ENCODE results near the gene GALNTL6. TPM values are rescaled to one million over a fixed set of nuclear protein-coding genes. Genes with fewer than 3 reads are reported as not detected.

The GALNTL6 gene
- total and polyA plus RNA-seq, 7 experiments from 2014 or later = not detected

DNA sequence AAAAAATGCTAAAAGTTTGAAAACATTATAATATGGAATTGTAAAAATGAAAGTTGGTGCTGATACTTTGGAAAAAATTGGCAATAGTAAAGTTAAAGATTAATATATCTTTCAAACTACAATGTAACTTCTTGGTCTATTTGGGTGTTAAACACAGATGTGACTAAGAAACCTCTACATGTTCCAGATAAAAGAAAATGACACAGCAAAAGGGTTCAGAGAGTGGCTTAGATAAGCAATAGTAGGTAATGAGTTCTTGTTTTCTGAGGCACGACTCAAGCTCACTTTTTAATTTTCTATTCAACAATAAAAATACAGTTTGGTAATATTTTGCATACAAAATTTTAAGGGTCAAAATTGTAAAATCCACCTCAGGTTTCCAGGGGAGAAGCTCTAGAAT is 292.7 kb downstream of the GALNTL6 start:
- no peak overlapping the region for H3K27ac Mint-ChIP-seq
- no peak overlapping the region for H3K4me3 ChIP-seq (ENCODE audit: low read length)
- ChIA-PET CTCF (no interaction called here), POLR2A (no interaction called here)
- H3K9me3 ChIP-seq (ENCODE audit: control insufficient read depth in 2 of 3, low read length in 3 of 3) = peaks cover 0 to 3% (median 0%) of the 10 kb centered on the region in 3 experiments
- no peaks in the 10 kb centered on the region for H3K27me3 Mint-ChIP-seq
- H3K4me3 Mint-ChIP-seq = no peak overlapping the region
- no peaks in the 10 kb centered on the region for H3K27me3 ChIP-seq (ENCODE audit: control insufficient read depth in 2 of 2, insufficient read depth in 2 of 2, low read length in 2 of 2)
- intact Hi-C loops (cut with micrococcal nuclease) = no loop called here
- no peaks in the 10 kb centered on the region for H3K4me1 Mint-ChIP-seq
- H3K9me3 Mint-ChIP-seq = peaks cover 0 to 28% (median 3%) of the 10 kb centered on the region in 11 donors
- H3K36me3 ChIP-seq (ENCODE audit: control insufficient read depth in 2 of 3, insufficient read depth in 3 of 3, low read length in 3 of 3) = no peaks in the 10 kb centered on the region
- no peaks in the 10 kb centered on the region for H3K36me3 Mint-ChIP-seq
- ATAC-seq (no peak), DNase-seq (no peak)
- no peaks in the 10 kb centered on the region for H3K4me1 ChIP-seq (ENCODE audit: control insufficient read depth in 2 of 2, insufficient read depth in 2 of 2, low read length in 2 of 2)
- H3K27ac ChIP-seq (ENCODE audit: low read depth, low read length) = no peak overlapping the region

DNA sequence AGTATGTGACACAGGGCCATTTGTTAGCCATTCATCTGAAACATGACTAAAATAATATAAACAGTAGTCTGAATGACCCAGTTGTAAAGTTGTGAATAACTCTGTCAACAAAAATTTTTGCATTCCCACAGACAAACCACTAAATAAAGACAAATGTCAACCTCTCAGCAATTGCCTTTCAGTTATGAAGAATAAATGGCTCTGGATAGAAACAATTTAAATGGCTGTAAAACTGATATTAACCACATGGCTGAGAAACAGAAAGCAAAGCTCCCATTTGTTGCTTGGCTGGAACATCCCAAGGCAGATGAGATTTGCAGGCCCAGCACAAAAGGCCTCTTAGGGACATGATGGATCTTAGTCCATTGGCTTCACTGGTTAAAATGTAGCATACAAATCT is 296.3 kb downstream of the GALNTL6 start:
- Histone ChIP-seq H3K4me1 (ENCODE audit: control insufficient read depth in 2 of 2, insufficient read depth in 2 of 2, low read length in 2 of 2) (no peaks in the 10 kb centered on the region), H3K27ac (ENCODE audit: low read depth, low read length) (no peak overlapping the region), H3K9me3 (ENCODE audit: control insufficient read depth in 2 of 3, low read length in 3 of 3) (no peaks in the 10 kb centered on the region), H3K4me3 (ENCODE audit: low read length) (no peak overlapping the region), H3K27me3 (ENCODE audit: control insufficient read depth in 2 of 2, insufficient read depth in 2 of 2, low read length in 2 of 2) (no peaks in the 10 kb centered on the region), H3K36me3 (ENCODE audit: control insufficient read depth in 2 of 3, insufficient read depth in 3 of 3, low read length in 3 of 3) (no peaks in the 10 kb centered on the region)
- DNase-seq = no peak
- no peaks in the 10 kb centered on the region for H3K36me3 Mint-ChIP-seq
- H3K27ac Mint-ChIP-seq = no peak overlapping the region
- no peaks in the 10 kb centered on the region for H3K4me1 Mint-ChIP-seq
- peaks cover 0 to 18% (median 0%) of the 10 kb centered on the region in 11 donors for H3K9me3 Mint-ChIP-seq
- intact Hi-C loops (cut with micrococcal nuclease) = no loop called here
- no peak for ATAC-seq
- ChIA-PET CTCF (no interaction called here), POLR2A (no interaction called here)
- no peak overlapping the region for H3K4me3 Mint-ChIP-seq
- no peaks in the 10 kb centered on the region for H3K27me3 Mint-ChIP-seq

DNA sequence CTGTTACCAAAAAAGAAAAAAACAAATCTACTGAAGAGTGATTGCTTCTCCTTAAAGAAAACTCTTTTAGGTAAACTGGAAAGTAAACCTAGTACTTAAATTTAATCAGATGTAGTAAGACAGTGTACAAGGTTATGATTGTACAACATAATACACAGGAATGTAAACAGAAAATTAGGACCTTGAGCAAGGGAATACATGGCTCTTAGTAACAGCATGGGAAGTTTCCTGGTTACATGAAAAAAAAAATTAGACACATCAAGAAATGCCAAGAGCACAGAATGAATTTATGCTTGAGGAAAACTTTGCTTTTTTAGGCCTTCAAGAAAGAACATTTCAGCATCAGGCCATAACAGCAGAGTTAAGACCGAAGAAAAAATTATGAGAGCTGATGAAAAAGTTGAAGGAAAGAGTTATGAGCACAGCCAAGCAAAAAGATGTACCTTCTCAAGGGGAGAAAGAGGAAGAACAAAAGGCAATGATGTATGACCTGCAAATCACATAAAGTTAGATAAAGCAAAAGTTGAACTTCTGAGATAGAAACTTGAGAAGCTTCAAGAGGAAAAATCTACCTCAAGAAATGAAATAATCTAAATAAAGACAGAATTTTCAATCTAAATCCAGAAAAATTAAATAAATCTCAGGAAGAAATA is 311.6 kb downstream of the GALNTL6 start:
- DNase-seq (no peak), ATAC-seq (no peak)
- H3K4me1 Mint-ChIP-seq = no peaks in the 10 kb centered on the region
- no peaks in the 10 kb centered on the region for H3K36me3 ChIP-seq (ENCODE audit: control insufficient read depth in 2 of 3, insufficient read depth in 3 of 3, low read length in 3 of 3)
- H3K27ac ChIP-seq (ENCODE audit: low read depth, low read length) = no peak overlapping the region
- no peak overlapping the region for H3K4me3 ChIP-seq (ENCODE audit: low read length)
- H3K9me3 ChIP-seq (ENCODE audit: control insufficient read depth in 2 of 3, low read length in 3 of 3) = no peaks in the 10 kb centered on the region
- H3K27ac Mint-ChIP-seq = no peak overlapping the region
- no peaks in the 10 kb centered on the region for H3K27me3 ChIP-seq (ENCODE audit: control insufficient read depth in 2 of 2, insufficient read depth in 2 of 2, low read length in 2 of 2)
- no peaks in the 10 kb centered on the region for H3K36me3 Mint-ChIP-seq
- H3K4me1 ChIP-seq (ENCODE audit: control insufficient read depth in 2 of 2, insufficient read depth in 2 of 2, low read length in 2 of 2) = no peaks in the 10 kb centered on the region
- intact Hi-C loops (cut with micrococcal nuclease) = no loop called here
- no peaks in the 10 kb centered on the region for H3K27me3 Mint-ChIP-seq
- POLR2A ChIA-PET = no interaction called here
- CTCF ChIA-PET = no interaction called here
- peaks cover 0 to 21% (median 3%) of the 10 kb centered on the region in 11 donors for H3K9me3 Mint-ChIP-seq
- no peak overlapping the region for H3K4me3 Mint-ChIP-seq

DNA sequence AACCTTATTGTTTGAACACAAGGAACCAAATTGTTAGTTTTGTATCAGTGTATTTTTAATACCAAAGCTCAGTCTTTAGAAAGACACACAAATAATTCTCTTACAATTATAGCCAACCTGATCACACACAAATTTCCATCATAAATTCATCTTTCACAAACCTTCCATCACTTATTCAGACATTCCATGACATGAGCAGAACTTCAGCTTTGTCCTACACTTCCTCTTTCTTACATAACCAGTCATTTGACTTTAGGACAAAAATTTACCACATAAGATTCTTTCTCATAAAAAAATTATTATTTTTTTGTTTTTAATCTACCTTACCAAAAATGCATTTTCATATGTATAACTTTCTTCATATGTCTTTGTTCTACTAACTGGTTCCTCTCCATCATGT is 312.2 kb downstream of the GALNTL6 start:
- no peaks in the 10 kb centered on the region for H3K36me3 Mint-ChIP-seq
- H3K4me3 Mint-ChIP-seq = no peak overlapping the region
- H3K27ac Mint-ChIP-seq = no peak overlapping the region
- ChIA-PET POLR2A (no interaction called here), CTCF (no interaction called here)
- H3K4me1 Mint-ChIP-seq = no peaks in the 10 kb centered on the region
- H3K9me3 Mint-ChIP-seq = peaks cover 0 to 21% (median 3%) of the 10 kb centered on the region in 11 donors
- H3K36me3 ChIP-seq (ENCODE audit: control insufficient read depth in 2 of 3, insufficient read depth in 3 of 3, low read length in 3 of 3) = no peaks in the 10 kb centered on the region
- no peaks in the 10 kb centered on the region for H3K9me3 ChIP-seq (ENCODE audit: control insufficient read depth in 2 of 3, low read length in 3 of 3)
- no peaks in the 10 kb centered on the region for H3K4me1 ChIP-seq (ENCODE audit: control insufficient read depth in 2 of 2, insufficient read depth in 2 of 2, low read length in 2 of 2)
- H3K4me3 ChIP-seq (ENCODE audit: low read length) = no peak overlapping the region
- intact Hi-C loops (cut with micrococcal nuclease) = no loop called here
- ATAC-seq (no peak), DNase-seq (no peak)
- no peaks in the 10 kb centered on the region for H3K27me3 Mint-ChIP-seq
- no peak overlapping the region for H3K27ac ChIP-seq (ENCODE audit: low read depth, low read length)
- H3K27me3 ChIP-seq (ENCODE audit: control insufficient read depth in 2 of 2, insufficient read depth in 2 of 2, low read length in 2 of 2) = no peaks in the 10 kb centered on the region

DNA sequence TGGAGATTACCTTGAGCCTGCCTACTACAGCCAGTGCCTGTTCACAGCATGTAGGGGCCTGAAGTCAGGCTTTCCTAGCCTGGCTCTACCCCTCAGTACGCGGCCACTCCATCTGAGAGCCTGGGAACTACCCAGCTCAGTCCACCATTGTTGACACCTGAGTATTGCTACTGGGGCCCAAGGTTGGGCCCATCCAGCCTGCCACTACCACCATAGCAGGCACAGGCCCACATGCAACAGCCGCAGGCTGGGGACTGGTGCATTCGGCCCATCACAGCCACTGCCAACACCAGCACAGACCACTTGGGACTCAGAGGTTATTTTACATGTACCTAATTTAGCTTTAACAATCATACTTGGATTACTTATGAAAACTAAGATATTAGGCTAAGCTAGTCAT is 314.0 kb downstream of the GALNTL6 start:
- no peak overlapping the region for H3K27ac ChIP-seq (ENCODE audit: low read depth, low read length)
- Mint-ChIP-seq H3K27ac (no peak overlapping the region), H3K36me3 (no peaks in the 10 kb centered on the region), H3K4me1 (no peaks in the 10 kb centered on the region), H3K27me3 (no peaks in the 10 kb centered on the region), H3K4me3 (no peak overlapping the region), H3K9me3 (peaks cover 0 to 15% (median 0%) of the 10 kb centered on the region in 11 donors)
- POLR2A ChIA-PET = no interaction called here
- no peaks in the 10 kb centered on the region for H3K4me1 ChIP-seq (ENCODE audit: control insufficient read depth in 2 of 2, insufficient read depth in 2 of 2, low read length in 2 of 2)
- ATAC-seq = no peak
- no peak for DNase-seq
- no peaks in the 10 kb centered on the region for H3K27me3 ChIP-seq (ENCODE audit: control insufficient read depth in 2 of 2, insufficient read depth in 2 of 2, low read length in 2 of 2)
- H3K36me3 ChIP-seq (ENCODE audit: control insufficient read depth in 2 of 3, insufficient read depth in 3 of 3, low read length in 3 of 3) = no peaks in the 10 kb centered on the region
- intact Hi-C loops (cut with micrococcal nuclease) = no loop called here
- CTCF ChIA-PET = no interaction called here
- H3K9me3 ChIP-seq (ENCODE audit: control insufficient read depth in 2 of 3, low read length in 3 of 3) = no peaks in the 10 kb centered on the region
- no peak overlapping the region for H3K4me3 ChIP-seq (ENCODE audit: low read length)

DNA sequence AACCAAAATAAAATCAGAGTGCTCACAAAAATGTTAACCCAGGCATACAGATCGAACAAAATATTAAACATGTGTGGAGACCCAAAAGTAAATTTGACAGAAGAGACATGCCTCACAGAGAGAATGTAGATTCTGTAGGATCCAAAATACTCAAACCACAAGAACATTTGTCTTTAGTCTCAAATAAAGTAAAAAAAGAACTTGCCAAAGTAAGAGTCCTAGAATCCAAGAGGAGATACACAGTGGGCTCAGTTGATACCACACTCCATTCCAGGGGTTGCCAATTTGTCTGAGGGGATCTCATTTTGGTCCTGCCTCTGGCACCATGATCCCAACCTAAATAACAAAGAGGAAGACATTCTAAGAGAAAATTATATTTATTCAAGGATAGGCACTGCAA is 316.4 kb downstream of the GALNTL6 start:
- Histone ChIP-seq H3K27me3 (ENCODE audit: control insufficient read depth in 2 of 2, insufficient read depth in 2 of 2, low read length in 2 of 2) (no peaks in the 10 kb centered on the region), H3K4me1 (ENCODE audit: control insufficient read depth in 2 of 2, insufficient read depth in 2 of 2, low read length in 2 of 2) (no peaks in the 10 kb centered on the region), H3K36me3 (ENCODE audit: control insufficient read depth in 2 of 3, insufficient read depth in 3 of 3, low read length in 3 of 3) (no peaks in the 10 kb centered on the region), H3K9me3 (ENCODE audit: control insufficient read depth in 2 of 3, low read length in 3 of 3) (no peaks in the 10 kb centered on the region), H3K4me3 (ENCODE audit: low read length) (no peak overlapping the region), H3K27ac (ENCODE audit: low read depth, low read length) (no peak overlapping the region)
- H3K27me3 Mint-ChIP-seq = no peaks in the 10 kb centered on the region
- intact Hi-C loops (cut with micrococcal nuclease) = no loop called here
- ChIA-PET POLR2A (no interaction called here), CTCF (no interaction called here)
- no peak overlapping the region for H3K27ac Mint-ChIP-seq
- no peak overlapping the region for H3K4me3 Mint-ChIP-seq
- H3K4me1 Mint-ChIP-seq = no peaks in the 10 kb centered on the region
- H3K36me3 Mint-ChIP-seq = no peaks in the 10 kb centered on the region
- peaks cover 0 to 23% (median 0%) of the 10 kb centered on the region in 11 donors for H3K9me3 Mint-ChIP-seq
- ATAC-seq (no peak), DNase-seq (no peak)

DNA sequence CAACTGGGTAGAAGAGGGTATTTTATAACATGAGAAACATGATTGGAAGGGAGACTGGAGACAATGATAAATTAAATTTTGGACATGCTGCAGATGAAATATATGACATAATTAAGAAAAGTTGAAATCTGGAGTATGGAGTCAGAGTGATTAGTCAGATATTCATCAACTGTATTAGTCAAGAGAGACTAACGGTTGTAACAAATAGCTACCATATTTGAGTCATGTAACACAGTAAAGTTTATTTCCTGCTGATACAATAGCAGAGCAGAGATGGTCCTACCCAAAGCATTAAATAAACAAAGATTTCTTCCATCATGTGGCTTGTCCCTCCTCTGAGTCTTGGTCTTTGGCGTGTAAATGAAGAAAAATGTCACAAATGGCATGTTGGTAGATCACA is 321.3 kb downstream of the GALNTL6 start:
- no peaks in the 10 kb centered on the region for H3K4me1 ChIP-seq (ENCODE audit: control insufficient read depth in 2 of 2, insufficient read depth in 2 of 2, low read length in 2 of 2)
- H3K9me3 Mint-ChIP-seq = peaks cover 0 to 14% (median 0%) of the 10 kb centered on the region in 11 donors
- no peak overlapping the region for H3K27ac Mint-ChIP-seq
- ATAC-seq = no peak
- H3K27me3 Mint-ChIP-seq = no peaks in the 10 kb centered on the region
- no peaks in the 10 kb centered on the region for H3K4me1 Mint-ChIP-seq
- intact Hi-C loops (cut with micrococcal nuclease) = no loop called here
- H3K4me3 Mint-ChIP-seq = no peak overlapping the region
- no peak for DNase-seq
- H3K4me3 ChIP-seq (ENCODE audit: low read length) = no peak overlapping the region
- H3K36me3 ChIP-seq (ENCODE audit: control insufficient read depth in 2 of 3, insufficient read depth in 3 of 3, low read length in 3 of 3) = no peaks in the 10 kb centered on the region
- no peaks in the 10 kb centered on the region for H3K36me3 Mint-ChIP-seq
- H3K27me3 ChIP-seq (ENCODE audit: control insufficient read depth in 2 of 2, insufficient read depth in 2 of 2, low read length in 2 of 2) = no peaks in the 10 kb centered on the region
- ChIA-PET POLR2A (no interaction called here), CTCF (no interaction called here)
- no peaks in the 10 kb centered on the region for H3K9me3 ChIP-seq (ENCODE audit: control insufficient read depth in 2 of 3, low read length in 3 of 3)
- no peak overlapping the region for H3K27ac ChIP-seq (ENCODE audit: low read depth, low read length)

Data from naive thymus-derived CD4-positive, alpha-beta T cell (primary cell).